ENCODE results near the gene INSRR. TPM values are rescaled to one million over a fixed set of nuclear protein-coding genes. Genes with fewer than 3 reads are reported as not detected.

Gene INSRR
- total RNA-seq, 2 experiments from 2014 or later: 0.47 to 0.54 TPM

GRCh38 chr1:156814571-156815260 is 44.2 kb downstream of the INSRR start:
- DNase-seq (peak; percentile 60), ATAC-seq (no peak)
- POLR2A ChIA-PET: interaction anchor here (0.7 to 3.3 kb wide), 3 partner anchors 11 to 45 kb away, joined by 3 to 21 read pairs (median 7); partner anchors contain the start of gene NTRK1
- Mint-ChIP-seq H3K36me3 (ENCODE audit: low read depth) (peaks cover 71% of the 10 kb centered on the region), H3K4me1 (ENCODE audit: low read depth) (peaks cover 52% of the 10 kb centered on the region), H3K9me3 (no peaks in the 10 kb centered on the region), H3K4me3 (peak overlapping the region; percentile 94), H3K27ac (peak overlapping the region; percentile 99), H3K27me3 (no peaks in the 10 kb centered on the region)
- CTCF ChIA-PET: interaction anchor here (0.7 to 12.8 kb wide), 11 partner anchors 10 to 88 kb away, joined by 3 to 121 read pairs (median 4); partner anchors contain the start of genes INSRR and NTRK1
- intact Hi-C loops (cut with micrococcal nuclease): loop anchor here (5.0 kb wide), 2 partner anchors 48 to 87 kb away; partner anchors contain the start of genes ISG20L2, METTL25B and NTRK1
- no peak for TF ChIP-seq CTCF (IDR thresholded peaks at IDR 0.05)

GRCh38 chr1:156813750-156814570 is 45.0 kb downstream of the INSRR start:
- ATAC-seq (peak; percentile 34), DNase-seq (peak; percentile 85)
- ChIA-PET CTCF (interaction anchor here (0.7 to 12.8 kb wide), 11 partner anchors 9 to 88 kb away, joined by 3 to 121 read pairs (median 5); partner anchors contain the start of genes INSRR and NTRK1), POLR2A (interaction anchor here (0.7 to 3.3 kb wide), 5 partner anchors 10 to 46 kb away, joined by 3 to 21 read pairs (median 4); partner anchors contain the start of gene NTRK1)
- Mint-ChIP-seq H3K4me1 (ENCODE audit: low read depth) (peaks cover 58% of the 10 kb centered on the region), H3K9me3 (no peaks in the 10 kb centered on the region), H3K36me3 (ENCODE audit: low read depth) (peaks cover 77% of the 10 kb centered on the region), H3K27ac (peak overlapping the region; percentile 99), H3K4me3 (peak overlapping the region; percentile 94), H3K27me3 (no peaks in the 10 kb centered on the region)
- intact Hi-C loops (cut with micrococcal nuclease): loop anchor here (5.0 kb wide), 1 partner anchor 87 kb away; the partner anchor contains the start of genes ISG20L2 and METTL25B
- TF ChIP-seq CTCF (IDR thresholded peaks at IDR 0.05): peak; percentile 44

- H3K36me3 Mint-ChIP-seq (ENCODE audit: low read depth): peaks cover 82% of the 10 kb centered on the region
- ATAC-seq: no peak
- peak overlapping the region; percentile 99 for H3K27ac Mint-ChIP-seq
- CTCF ChIA-PET: interaction anchor here (0.8 to 12.8 kb wide), 9 partner anchors 12 to 87 kb away, joined by 3 to 121 read pairs (median 6); partner anchors contain the start of genes INSRR and NTRK1
- no peak for DNase-seq
- TF ChIP-seq CTCF (IDR thresholded peaks at IDR 0.05): no peak
- intact Hi-C loops (cut with micrococcal nuclease): loop anchor here (5.0 kb wide), 1 partner anchor 86 kb away; the partner anchor contains the start of genes ISG20L2 and METTL25B
- H3K27me3 Mint-ChIP-seq: no peaks in the 10 kb centered on the region
- POLR2A ChIA-PET: interaction anchor here (0.6 to 3.3 kb wide), 7 partner anchors 9 to 401 kb away, joined by 3 to 21 read pairs (median 4); partner anchors contain the start of genes NTRK1 and PRCC
- peak overlapping the region; percentile 94 for H3K4me3 Mint-ChIP-seq
- H3K4me1 Mint-ChIP-seq (ENCODE audit: low read depth): peaks cover 59% of the 10 kb centered on the region
- H3K9me3 Mint-ChIP-seq: no peaks in the 10 kb centered on the region
Observed at GRCh38 chr1:156813298-156813697, 45.6 kb downstream of the INSRR start.

- no peak for TF ChIP-seq CTCF (IDR thresholded peaks at IDR 0.05)
- H3K9me3 Mint-ChIP-seq: no peaks in the 10 kb centered on the region
- H3K4me3 Mint-ChIP-seq: peak overlapping the region; percentile 94
- H3K4me1 Mint-ChIP-seq (ENCODE audit: low read depth): peaks cover 61% of the 10 kb centered on the region
- peaks cover 91% of the 10 kb centered on the region for H3K36me3 Mint-ChIP-seq (ENCODE audit: low read depth)
- intact Hi-C loops (cut with micrococcal nuclease): loop anchor here (5.0 kb wide), 1 partner anchor 85 kb away; the partner anchor contains the start of genes ISG20L2 and METTL25B
- H3K27ac Mint-ChIP-seq: peak overlapping the region; percentile 99
- ATAC-seq: no peak
- H3K27me3 Mint-ChIP-seq: no peaks in the 10 kb centered on the region
- no peak for DNase-seq
- POLR2A ChIA-PET: interaction anchor here (0.9 to 3.3 kb wide), 5 partner anchors 9 to 45 kb away, joined by 3 to 21 read pairs (median 4); partner anchors contain the start of gene PRCC
- CTCF ChIA-PET: interaction anchor here (0.8 to 12.8 kb wide), 9 partner anchors 12 to 123 kb away, joined by 3 to 121 read pairs (median 6); partner anchors contain the start of genes INSRR and NTRK1
Observed at GRCh38 chr1:156812293-156812990, 46.5 kb downstream of the INSRR start.

Data from activated CD8-positive, alpha-beta T cell treated with anti-CD3 and anti-CD28 coated beads for 36 hours (primary cell).